H1 (cell line): ENCODE data around the gene TMEM144. TPM values are rescaled to one million over a fixed set of nuclear protein-coding genes. Genes with fewer than 3 reads are reported as not detected.

Experiments
- BACH1 ChIP-seq: IDR thresholded peaks from 2 replicates; pipeline ENCODE4 v1.6.1; 2012; ENCODE audit warnings: low read length, improper control_type of control experiment
- CHD7 ChIP-seq: fragments of 300-600 bp; sonication (generic); IDR thresholded peaks from 2 replicates; pipeline ENCODE4 v1.7.1; 2012; ENCODE audit warnings: low read length, moderate library complexity, mild to moderate bottlenecking, inconsistent platforms; ENCODE audit not compliant: insufficient replicate concordance
- GTF2F1 ChIP-seq: IDR thresholded peaks from 2 replicates; pipeline ENCODE4 v1.6.1; 2012; ENCODE audit warnings: low read depth, low read length, improper control_type of control experiment, borderline replicate concordance
- polyA plus RNA-seq, 7 experiments: library from polyadenylated mRNA; depleted of rRNA in 3 of 7; stranded (reverse) in 5 of 7; unstranded in 2 of 7; fragments of >200 nt in 5 of 7; fragments of 200-250 nt in 2 of 7; gene quantifications; 1 replicate in 5 of 7; 2 replicates in 1 of 7; 4 replicates in 1 of 7; pipeline versions ENCODE4 v1.2.1 to v1.2.3, GENCODE V29; 2011 to 2013; ENCODE audit warnings: missing spikeins in 2 of 7, mixed read lengths in 2 of 7
- total RNA-seq: library from RNA; stranded (reverse); fragmentation: NEBNext Ultra II Directional; extraction: Animal tissue kit (Norgen Biotek cat#: 25700); gene quantifications from 2 replicates; pipeline ENCODE4 v1.2.1, GENCODE V29; 2021

The TMEM144 gene
- total and polyA plus RNA-seq, 2 of the 8 experiments (the other 6 are each of a cell fraction or from before 2014, with no cell fraction given) = 1.9 to 2.6 TPM

GRCh38 chr4:158181906-158182305 is 28.4 kb upstream of the TMEM144 start (continued):
- no peak for TF ChIP-seq CHD7
- no peak for TF ChIP-seq BACH1
- TF ChIP-seq GTF2F1 = no peak
